CD4-positive, alpha-beta T cell treated with Interleukin-1 beta for 1 hour (primary cell): ENCODE data around the gene PARVA.

Experiments
- DNase-seq, 2 donors: peaks; one replicate each; pipeline ENCODE4 v3.0.0-alpha.2; 2020 to 2022

PARVA gene

DNA sequence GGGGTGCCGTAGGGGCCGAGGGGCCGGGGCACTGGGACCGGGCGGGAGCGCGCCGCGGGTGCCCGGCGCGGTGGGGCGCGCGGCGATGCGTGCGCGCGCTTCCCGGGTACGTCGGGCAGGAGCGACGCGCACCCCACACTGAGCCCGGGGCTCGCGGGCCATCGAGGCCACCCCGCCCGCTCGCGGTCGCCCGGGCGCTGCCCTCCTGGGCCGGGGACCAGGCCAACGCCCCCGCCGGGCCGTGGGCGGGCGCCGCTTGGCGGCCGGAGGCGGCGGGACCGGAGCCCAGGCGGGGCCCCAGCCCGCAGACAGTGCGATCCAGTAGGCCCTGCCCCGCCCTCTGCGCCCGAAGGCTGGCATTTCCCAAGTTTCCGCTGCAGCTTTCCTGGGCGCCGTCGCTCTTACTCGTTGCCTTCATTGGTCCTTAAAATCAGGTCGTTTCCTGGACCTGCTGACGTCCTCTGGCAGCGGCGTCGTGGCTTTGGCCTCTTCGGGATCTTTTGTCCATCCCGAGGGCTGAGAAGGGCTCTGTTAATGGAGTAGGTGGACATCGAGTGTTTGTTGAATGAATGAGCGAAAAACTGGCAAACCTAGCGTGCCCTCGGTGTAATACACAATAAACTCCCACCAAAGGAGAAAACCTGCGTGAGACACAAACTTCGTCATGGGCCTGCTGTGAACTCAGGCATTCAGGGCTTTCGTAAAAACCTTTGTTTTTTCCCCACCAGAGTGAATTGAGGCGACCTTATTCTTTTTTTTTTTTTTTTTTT lies 638 bp downstream of the PARVA start:
- no peak for DNase-seq

GRCh38 chr11:12380565-12381325 lies 3.4 kb downstream of the PARVA start:
- DNase-seq: no peak

DNA sequence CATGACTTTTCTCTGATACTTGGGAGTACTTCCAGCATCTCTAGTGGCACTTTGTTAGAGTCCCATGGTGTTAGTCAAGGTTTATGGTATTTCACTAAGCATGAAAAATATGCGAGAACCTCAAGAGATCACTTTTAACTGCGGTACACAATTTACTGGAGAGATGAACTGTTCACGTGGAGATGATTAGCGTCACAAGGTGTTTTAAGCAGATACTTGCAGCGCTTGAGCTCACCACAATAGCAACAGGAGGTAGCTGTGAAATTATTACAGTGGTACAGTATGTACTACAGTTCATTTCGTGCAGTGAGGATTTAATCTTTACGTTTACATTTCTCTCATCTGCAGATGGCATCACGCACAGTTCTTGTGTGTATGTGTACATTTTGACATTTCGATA lies 4.5 kb downstream of the PARVA start:
- DNase-seq: no peak

DNA sequence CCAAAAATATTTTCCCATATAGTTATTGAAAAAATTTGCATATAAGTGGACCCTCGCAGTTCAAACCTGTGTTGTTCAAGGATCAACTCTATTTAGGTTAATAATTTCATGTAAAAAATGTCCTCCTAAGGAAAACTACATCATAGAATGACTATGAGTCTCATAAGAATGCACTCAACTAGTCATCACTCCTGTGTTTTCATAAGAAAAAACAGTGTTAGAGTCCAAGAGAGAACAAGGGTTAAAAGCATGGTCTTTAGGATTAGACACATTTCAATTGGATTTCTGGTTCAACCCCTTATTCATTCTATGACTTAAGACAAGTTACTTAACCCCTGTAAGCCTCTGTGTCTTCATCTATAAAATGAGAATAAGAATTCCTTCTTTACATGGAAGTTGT lies 5.1 kb downstream of the PARVA start:
- no peak for DNase-seq

DNA sequence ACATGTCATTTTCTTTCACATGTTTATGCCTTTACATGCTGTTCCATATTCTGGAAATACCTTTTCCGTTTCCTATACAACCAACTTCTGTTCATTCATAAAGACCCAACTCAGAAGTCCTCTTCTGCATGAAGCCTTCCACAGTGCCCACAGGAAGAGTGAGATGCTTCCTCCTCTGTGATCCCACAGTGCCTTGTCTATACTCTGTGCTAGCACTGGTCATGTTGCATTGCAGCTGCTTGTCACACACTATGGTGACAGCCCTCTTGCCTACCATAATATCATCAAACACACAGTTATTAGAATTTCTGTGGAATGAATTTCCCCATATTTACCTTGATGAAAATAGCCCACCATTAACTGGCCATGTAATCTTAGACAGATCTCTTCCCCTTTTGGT lies 8.9 kb downstream of the PARVA start:
- no peak for DNase-seq

GRCh38 chr11:12386745-12387144 lies 9.4 kb downstream of the PARVA start:
- no peak for DNase-seq

DNA sequence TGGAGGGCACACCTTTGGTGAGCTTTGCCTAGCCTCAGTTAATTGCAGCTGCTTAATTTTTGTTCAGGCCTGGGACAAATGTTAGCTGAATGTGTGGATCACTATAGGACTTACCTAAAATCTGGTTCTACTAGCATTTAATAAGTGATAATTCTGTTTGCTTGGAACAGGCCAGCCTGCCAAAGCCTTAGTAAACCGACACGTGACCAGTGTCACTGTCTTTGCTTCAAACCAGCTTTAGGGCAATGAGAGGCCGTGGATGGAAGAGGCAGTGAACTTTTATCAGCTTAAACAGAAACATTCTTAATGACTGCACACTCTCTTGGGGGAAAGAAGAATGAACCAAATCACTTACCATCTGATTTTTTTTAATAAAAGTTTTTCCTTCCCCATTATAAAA lies 10.8 kb downstream of the PARVA start:
- DNase-seq: no peak

DNA sequence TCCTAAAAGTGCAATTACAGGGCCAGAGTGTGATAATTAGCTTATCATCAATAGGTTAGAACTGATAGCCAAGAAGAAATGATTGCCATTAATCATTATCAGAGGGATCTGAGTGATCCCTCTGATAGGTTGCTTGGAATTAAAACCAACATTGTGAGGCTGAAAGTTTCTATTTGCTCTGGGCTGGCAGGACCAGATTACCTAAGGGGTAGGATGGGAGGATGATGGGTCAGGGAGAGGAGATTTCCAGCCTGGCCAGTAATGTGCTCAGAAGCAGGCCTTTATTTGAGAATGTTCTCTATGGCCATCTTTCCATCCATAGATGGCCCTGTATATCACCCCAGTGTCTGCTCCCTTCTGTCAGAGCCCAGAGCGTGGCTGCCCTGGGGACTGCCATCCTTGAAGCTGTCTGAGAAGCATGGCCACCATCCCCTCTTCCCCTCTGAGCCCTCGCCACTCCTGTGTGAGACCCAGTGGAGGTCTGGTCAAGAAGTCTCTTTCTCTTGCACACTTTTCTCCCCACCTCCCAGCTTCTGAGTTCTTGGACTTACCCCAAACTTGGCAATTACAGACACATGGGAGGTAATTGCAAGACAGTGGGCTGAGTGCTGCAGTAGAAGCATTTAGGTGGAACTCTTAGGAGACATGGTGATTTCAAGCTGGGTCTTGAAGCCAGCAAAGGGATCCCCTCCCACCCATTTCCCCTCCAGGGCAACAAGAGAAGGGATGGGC lies 11.7 kb downstream of the PARVA start:
- no peak for DNase-seq

- no peak for DNase-seq
These were observed 12.6 kb downstream of the PARVA start for GRCh38 chr11:12389676-12390657.

DNA sequence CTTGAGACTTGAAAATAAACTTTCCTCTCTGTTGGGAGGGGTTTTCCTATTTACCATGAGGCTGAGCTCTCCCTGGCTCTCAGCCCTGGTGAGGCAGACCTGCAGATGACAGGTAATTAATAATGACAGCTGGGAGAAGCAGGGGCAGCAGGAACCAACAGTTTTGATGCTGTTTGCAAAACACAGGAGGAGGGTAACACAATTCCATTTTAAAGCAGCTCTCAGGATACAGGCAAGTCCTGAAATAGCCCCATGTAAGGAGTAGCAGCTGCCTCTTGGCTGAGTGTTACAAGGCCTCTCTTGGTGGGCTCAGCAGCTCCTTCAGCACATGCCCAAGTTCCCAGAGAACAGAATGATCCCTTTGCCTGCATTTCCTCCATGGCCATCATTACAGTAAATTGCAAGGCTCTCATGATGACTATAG lies 13.3 kb downstream of the PARVA start:
- no peak for DNase-seq

DNA sequence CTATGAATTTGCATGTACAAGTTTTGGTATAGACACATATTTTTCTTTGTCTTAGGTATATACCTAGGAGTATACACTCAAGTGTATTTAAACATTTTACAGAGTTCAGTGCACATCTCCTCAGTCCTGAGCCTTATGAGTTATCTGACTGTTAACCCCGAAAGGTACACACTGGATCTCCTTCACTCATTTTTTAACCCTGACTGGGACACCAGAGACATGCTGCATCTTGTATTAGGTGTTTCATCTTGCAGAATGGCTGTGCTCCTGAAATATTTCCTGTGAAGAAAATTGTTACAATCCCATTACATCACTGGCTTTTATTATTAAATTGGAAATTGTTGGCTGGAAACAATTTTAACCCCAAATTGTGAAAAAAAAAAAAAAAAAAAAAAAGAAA lies 15.3 kb downstream of the PARVA start:
- DNase-seq: no peak

DNA sequence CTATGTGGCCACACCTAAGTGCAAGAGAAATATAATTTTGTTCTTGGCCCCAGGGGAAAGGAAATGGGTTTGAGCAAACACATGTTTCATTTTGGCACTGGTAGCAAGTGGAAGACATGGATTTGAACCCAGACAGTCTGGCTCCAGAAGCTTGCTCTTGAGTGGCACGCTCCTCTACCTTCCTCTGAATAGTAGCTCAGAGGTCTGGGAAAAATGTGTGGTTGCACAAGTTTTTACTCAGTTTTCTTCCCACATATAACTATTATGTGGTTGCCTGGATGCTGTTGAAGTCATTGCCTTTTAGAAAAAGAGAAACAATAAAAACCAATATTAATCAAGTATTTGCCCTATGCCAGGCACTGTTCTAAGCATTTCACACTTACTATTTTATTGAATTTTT lies 16.3 kb downstream of the PARVA start:
- DNase-seq: no peak

DNA sequence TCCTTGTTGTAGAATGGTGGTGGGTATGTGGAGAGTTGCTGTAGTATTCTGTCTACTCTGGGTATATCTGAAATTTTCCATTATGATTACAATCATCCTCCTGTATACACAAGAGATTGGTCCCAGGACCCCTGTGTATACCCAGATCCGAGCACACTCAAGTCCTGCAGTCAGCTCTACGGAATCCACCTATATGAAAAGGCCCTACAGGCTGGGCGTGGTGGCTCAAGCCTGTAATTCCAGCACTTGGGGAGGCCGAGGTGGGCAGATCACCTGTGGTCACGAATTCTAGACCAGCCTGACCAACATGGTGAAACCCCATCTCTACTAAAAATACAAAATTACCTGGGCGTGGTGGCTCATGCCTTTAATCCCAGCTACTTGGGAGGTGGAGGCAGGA lies 17.2 kb downstream of the PARVA start:
- DNase-seq: no peak

DNA sequence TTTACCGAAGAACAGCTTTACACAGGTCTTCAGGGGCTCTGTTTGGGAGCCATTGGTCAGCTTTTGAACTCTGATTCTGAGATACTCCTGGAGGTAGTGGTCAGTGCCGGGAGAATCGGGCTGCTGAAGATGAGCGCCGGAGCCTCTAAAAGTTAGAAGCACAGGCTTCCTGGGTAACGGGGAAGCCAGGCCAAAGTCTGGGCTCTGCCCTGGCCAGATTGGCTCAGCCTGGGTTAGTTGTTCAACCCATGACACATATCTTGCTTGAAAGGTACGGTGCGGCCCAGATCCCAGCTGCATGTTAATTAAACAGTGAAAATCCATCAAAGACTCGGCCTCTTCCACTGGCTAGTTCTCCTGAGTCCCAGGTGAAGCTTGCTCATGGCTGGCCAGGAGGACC lies 18.0 kb downstream of the PARVA start:
- DNase-seq: no peak

GRCh38 chr11:12397931-12398334 lies 20.6 kb downstream of the PARVA start:
- DNase-seq: no peak

DNA sequence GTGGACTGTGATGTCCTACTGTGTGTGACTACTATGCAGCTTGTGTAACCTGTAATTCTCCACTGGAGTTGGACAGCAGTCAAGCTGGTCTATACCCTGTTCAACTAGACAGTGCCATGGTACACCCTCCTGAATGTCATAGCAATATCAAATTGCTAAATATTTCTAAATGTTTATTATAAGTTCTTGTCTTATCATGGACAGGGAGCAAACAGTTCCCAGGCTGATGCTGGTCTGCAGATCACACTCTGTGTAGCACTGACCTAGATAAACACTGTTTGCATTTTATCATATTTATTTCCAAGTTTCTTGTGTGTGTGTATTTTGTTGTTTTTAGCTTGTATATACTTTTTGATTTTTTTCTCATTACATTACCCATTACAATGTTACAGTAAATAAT lies 22.0 kb downstream of the PARVA start:
- DNase-seq: no peak

DNA sequence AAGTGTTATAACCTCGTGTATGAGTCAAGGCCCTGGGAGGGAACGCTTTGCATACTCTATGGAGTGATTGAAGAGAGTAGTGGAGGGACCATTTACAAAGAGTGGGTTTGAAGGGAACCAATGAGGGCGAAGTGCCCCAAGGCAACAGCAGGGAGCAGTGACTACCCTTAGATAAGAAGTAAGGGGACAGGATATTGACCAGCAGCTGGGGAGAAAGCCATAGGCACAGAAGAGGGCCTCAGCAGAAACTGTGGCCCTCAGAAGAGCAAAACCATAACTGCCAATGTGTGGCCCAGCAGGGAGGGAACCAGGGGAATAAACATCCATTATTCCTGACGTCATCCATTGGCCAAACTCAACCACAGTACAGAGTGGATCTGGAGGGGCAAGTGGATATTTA lies 24.7 kb downstream of the PARVA start:
- no peak for DNase-seq

- DNase-seq: no peak
These were observed 25.3 kb downstream of the PARVA start for GRCh38 chr11:12402691-12403120.

GRCh38 chr11:12403122-12403996 lies 26.0 kb downstream of the PARVA start:
- no peak for DNase-seq

- no peak for DNase-seq
These were observed 26.6 kb downstream of the PARVA start for GRCh38 chr11:12403997-12404350.

DNA sequence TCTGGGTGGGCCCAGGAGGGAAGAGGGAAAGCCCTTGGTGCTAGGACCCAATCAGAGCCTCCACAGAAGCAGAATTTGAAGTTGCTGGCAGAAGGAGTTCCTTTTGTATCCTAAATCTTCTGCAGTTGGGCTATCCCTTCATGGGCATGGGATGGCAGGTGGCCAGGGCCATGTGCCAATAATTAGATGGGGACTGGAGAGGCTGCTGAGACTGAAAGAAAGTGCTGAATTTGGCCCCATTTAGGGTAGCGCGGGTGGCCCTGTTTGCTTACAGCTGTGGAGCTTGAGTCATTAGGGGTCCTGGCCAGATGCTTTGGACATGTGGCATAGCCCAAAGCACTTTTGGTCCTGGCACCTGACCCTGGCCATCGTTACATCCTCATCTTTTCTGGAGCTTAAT lies 27.1 kb downstream of the PARVA start:
- no peak for DNase-seq
